Suprapubic skin (tissue), 4 donors: Measurements from ENCODE around the gene GLOD5. TPM values are rescaled to one million over a fixed set of nuclear protein-coding genes. Genes with fewer than 3 reads are reported as not detected.

Experiments used
- DNase-seq, 2 donors: peaks; one replicate each; pipeline ENCODE4 v3.0.0-alpha.2; 2019; ENCODE audit warnings: low spot score in 2 of 2
- H3K27ac ChIP-seq: fragments of 200-600 bp; sonication (generic); one replicate; pipeline ENCODE4 v1.5.1; 2019
- H3K27me3 ChIP-seq: fragments of 200-600 bp; sonication (generic); one replicate; pipeline ENCODE4 v1.5.1; 2019
- H3K36me3 ChIP-seq: fragments of 200-600 bp; sonication (generic); one replicate; pipeline ENCODE4 v1.5.1; 2019
- H3K4me1 ChIP-seq: fragments of 200-600 bp; sonication (generic); one replicate; pipeline ENCODE4 v1.5.1; 2019
- H3K4me3 ChIP-seq: fragments of 200-600 bp; sonication (generic); one replicate; pipeline ENCODE4 v1.5.1; 2019; ENCODE audit warnings: mild to moderate bottlenecking
- H3K9me3 ChIP-seq: fragments of 200-600 bp; sonication (generic); one replicate; pipeline ENCODE4 v1.5.1; 2019
- EP300 ChIP-seq: sonication (generic); formaldehyde crosslinking; IDR thresholded peaks from one replicate; pipeline ENCODE4 v1.6.1; 2017; ENCODE audit warnings: antibody characterized with exemption
- POLR2A ChIP-seq, 2 donors: fragments of 450-650 bp; IDR thresholded peaks; one replicate each; pipeline ENCODE4 v1.6.1; 2017; ENCODE audit warnings: antibody characterized with exemption in 2 of 2, mild to moderate bottlenecking in 2 of 2, moderate library complexity in 2 of 2
- POLR2AphosphoS5 ChIP-seq, 3 donors: sonication (generic); formaldehyde crosslinking; IDR thresholded peaks; one replicate each; pipeline ENCODE4 v1.6.1; 2017; ENCODE audit warnings: antibody characterized with exemption in 3 of 3
- WGBS: methylation state at CpG from one replicate; pipeline ENCODE4 v1.1.5; 2018; 5-methylcytosine and 5-hydroxymethylcytosine counted together
- total RNA-seq, 4 donors: library from RNA; depleted of rRNA; stranded (reverse); fragments of >200 nt; gene quantifications; one replicate each; pipeline ENCODE4 v1.1.0, GENCODE V29; 2016
- TF ChIP-seq, protein P1 (sequence below), 2 donors: fragments of 200-600 bp in 1 of 2; fragments of 450-650 bp in 1 of 2; sonication (generic) in 1 of 2; IDR thresholded peaks; one replicate each; pipeline ENCODE4 v1.5.1; 2016 to 2019; ENCODE audit warnings: antibody characterized with exemption in 2 of 2, mild to moderate bottlenecking in 1 of 2, moderate library complexity in 1 of 2

Gene GLOD5
- total RNA-seq, 4 donors from 2014 or later = not detected

DNA sequence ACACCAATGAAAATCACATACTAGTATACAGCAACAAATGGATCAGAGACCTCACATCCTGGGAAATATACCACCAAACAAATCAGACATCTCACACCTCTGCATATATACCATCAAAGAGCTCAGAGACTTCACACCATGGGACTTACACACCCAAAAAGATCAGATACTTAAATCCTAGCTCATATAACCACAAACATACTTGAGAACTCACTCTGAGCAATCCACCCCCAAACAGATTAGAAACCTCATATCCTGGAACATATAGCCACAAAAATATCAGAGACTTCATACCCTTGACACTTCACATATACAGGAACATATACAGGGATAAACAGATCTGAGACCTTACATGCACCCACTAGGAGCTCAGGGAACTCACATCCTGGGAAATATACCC is 32.9 kb upstream of the GLOD5 start:
- Histone ChIP-seq H3K9me3 (no peaks in the 10 kb centered on the region), H3K4me3 (no peak overlapping the region), H3K27ac (no peak overlapping the region), H3K36me3 (no peaks in the 10 kb centered on the region), H3K27me3 (no peaks in the 10 kb centered on the region), H3K4me1 (no peaks in the 10 kb centered on the region)
- TF ChIP-seq POLR2AphosphoS5 (IDR thresholded peaks at IDR 0.05) = no peak
- TF ChIP-seq, protein P1, sequence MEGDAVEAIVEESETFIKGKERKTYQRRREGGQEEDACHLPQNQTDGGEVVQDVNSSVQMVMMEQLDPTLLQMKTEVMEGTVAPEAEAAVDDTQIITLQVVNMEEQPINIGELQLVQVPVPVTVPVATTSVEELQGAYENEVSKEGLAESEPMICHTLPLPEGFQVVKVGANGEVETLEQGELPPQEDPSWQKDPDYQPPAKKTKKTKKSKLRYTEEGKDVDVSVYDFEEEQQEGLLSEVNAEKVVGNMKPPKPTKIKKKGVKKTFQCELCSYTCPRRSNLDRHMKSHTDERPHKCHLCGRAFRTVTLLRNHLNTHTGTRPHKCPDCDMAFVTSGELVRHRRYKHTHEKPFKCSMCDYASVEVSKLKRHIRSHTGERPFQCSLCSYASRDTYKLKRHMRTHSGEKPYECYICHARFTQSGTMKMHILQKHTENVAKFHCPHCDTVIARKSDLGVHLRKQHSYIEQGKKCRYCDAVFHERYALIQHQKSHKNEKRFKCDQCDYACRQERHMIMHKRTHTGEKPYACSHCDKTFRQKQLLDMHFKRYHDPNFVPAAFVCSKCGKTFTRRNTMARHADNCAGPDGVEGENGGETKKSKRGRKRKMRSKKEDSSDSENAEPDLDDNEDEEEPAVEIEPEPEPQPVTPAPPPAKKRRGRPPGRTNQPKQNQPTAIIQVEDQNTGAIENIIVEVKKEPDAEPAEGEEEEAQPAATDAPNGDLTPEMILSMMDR (IDR thresholded peaks at IDR 0.05) = no peak
- no peak for TF ChIP-seq POLR2A (IDR thresholded peaks at IDR 0.05)
- no peak for TF ChIP-seq EP300
- no peak for DNase-seq

DNA sequence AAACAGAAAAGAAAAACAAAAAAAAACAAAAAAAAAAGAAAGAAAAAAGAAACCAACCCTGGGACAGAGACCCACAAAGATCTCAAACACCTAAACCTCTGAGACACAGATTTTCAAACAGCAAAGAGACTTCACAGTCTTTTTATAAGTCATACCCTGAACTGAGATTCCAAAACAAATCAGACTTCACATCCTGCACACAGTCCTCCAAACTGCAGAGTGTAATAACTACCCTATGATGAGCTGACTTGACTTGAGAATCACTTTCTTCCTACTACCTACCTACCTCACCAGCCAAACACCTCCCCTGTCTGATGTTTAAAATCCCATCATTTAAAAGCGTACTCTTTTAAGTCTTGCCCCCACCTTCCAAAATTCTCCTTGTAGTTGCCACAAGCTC is 25.2 kb upstream of the GLOD5 start:
- TF ChIP-seq, protein P1 (IDR thresholded peaks at IDR 0.05) = no peak
- TF ChIP-seq POLR2AphosphoS5 (IDR thresholded peaks at IDR 0.05) (no peak), POLR2A (IDR thresholded peaks at IDR 0.05) (no peak), EP300 (no peak)
- H3K4me1 ChIP-seq = peaks cover 6% of the 10 kb centered on the region
- no peaks in the 10 kb centered on the region for H3K27me3 ChIP-seq
- H3K9me3 ChIP-seq = no peaks in the 10 kb centered on the region
- no peak for DNase-seq
- no peaks in the 10 kb centered on the region for H3K36me3 ChIP-seq
- H3K4me3 ChIP-seq = no peak overlapping the region
- 96% methylated on average over 1 of the region's 1 CpG for WGBS
- no peak overlapping the region for H3K27ac ChIP-seq

DNA sequence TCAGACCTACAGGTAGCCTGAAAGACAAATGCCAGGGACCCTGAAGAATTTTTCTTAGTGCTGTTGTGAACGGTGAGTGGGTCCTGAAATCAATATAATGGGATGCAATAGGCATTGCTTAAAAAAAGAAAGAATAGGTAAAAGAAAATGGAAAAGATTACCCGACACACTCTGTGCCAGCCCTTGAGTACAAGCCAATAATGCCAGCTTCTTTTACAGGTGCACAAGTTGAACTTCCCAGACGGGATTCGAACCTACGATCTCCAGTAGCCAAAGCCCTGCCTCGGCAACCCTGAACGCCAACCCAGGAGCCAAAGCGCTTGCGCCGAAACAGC is 24.7 kb upstream of the GLOD5 start:
- H3K9me3 ChIP-seq = no peaks in the 10 kb centered on the region
- H3K4me3 ChIP-seq = peak overlapping the region; percentile 57
- DNase-seq = no peak
- no peaks in the 10 kb centered on the region for H3K27me3 ChIP-seq
- TF ChIP-seq POLR2A (IDR thresholded peaks at IDR 0.05) (no peak), EP300 (no peak), POLR2AphosphoS5 (IDR thresholded peaks at IDR 0.05) (no peak)
- TF ChIP-seq, protein P1 (IDR thresholded peaks at IDR 0.05) = no peak
- no peak overlapping the region for H3K27ac ChIP-seq
- 46% methylated on average over 10 of the region's 10 CpGs for WGBS
- no peaks in the 10 kb centered on the region for H3K36me3 ChIP-seq
- H3K4me1 ChIP-seq = peaks cover 6% of the 10 kb centered on the region

DNA sequence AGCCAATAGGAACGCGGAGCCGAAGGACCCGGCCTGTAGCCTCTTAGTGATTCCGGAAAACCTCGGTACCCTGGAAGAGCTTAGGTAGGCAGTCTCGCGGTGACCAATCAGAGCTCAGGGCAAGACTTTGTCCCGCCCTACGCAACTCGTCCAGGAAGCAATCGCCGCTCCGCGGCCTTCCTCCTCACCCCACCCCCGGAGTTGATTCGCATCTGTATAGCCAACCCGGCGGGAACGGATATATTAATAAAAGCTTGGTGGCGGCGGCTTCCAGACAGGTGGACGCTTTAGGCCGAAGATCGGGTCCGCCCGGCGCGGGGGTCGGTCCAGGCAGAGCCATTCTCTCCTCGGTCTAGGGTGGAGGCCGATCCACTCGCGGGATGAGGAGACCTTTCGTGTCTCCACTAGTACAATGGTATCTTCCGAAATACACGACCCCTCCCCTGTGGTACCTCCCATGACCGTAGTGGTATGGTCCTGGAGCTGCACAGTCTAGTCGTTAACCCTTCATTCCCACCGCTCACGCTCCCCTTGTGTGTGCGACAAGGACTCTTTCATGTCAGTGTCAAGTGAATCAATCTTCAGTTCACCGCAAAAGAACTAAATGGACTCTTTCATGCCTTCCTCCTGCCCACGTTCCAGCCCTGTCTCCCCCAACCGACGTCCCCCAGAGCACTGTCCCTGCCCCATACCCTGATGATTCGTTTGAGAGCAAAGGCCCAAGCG is 24.2 kb upstream of the GLOD5 start:
- H3K27ac ChIP-seq = peak overlapping the region; percentile 94
- 45% methylated on average over 36 of the region's 48 CpGs for WGBS

DNA sequence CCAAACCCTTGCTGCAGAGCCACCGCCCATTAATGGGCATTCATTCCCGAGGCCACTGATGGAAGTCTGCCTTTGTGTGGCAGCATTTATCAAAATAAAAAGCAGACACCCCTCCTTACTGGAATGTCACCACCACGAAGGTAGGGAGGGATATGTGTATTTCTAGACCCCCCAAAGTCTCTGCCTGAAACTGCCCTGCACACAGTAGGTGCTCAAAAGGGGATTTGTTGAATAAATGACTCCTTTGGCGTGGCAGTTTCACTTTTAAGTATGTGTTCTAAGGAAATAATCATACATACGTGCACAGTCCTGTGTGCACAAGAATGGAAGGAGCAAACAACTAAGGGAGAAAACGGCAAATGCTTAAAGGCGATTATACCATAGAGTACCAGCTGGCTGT is 23.6 kb upstream of the GLOD5 start:
- no peak for DNase-seq
- H3K4me3 ChIP-seq = peak overlapping the region; percentile 57
- H3K27me3 ChIP-seq = no peaks in the 10 kb centered on the region
- WGBS = 54% methylated on average over 7 of the region's 7 CpGs
- peaks cover 6% of the 10 kb centered on the region for H3K4me1 ChIP-seq
- no peak for TF ChIP-seq POLR2AphosphoS5 (IDR thresholded peaks at IDR 0.05)
- no peak for TF ChIP-seq EP300
- no peak for TF ChIP-seq POLR2A (IDR thresholded peaks at IDR 0.05)
- TF ChIP-seq, protein P1 (IDR thresholded peaks at IDR 0.05) = no peak
- peak overlapping the region; percentile 94 for H3K27ac ChIP-seq
- H3K9me3 ChIP-seq = no peaks in the 10 kb centered on the region
- no peaks in the 10 kb centered on the region for H3K36me3 ChIP-seq

More for the DNA sequence above, 24.2 kb upstream of the GLOD5 start:
- Histone ChIP-seq H3K27me3 (no peaks in the 10 kb centered on the region), H3K4me3 (peak overlapping the region; percentile 57), H3K9me3 (no peaks in the 10 kb centered on the region), H3K36me3 (no peaks in the 10 kb centered on the region), H3K4me1 (peaks cover 6% of the 10 kb centered on the region)
- peak; percentile 90 to 92 for DNase-seq
- TF ChIP-seq EP300 = no peak
- TF ChIP-seq POLR2A (IDR thresholded peaks at IDR 0.05) = peak in 1 of 2 donors; percentile 36
- peak in 1 of 3 donors; percentile 38 for TF ChIP-seq POLR2AphosphoS5 (IDR thresholded peaks at IDR 0.05)
- TF ChIP-seq, protein P1 (IDR thresholded peaks at IDR 0.05) = no peak
